ENCODE data around the gene RAD54L. TPM values are rescaled to one million over a fixed set of nuclear protein-coding genes. Genes with fewer than 3 reads are reported as not detected.

The RAD54L gene
- total RNA-seq, 1 experiment from 2014 or later = 44.8 TPM

- no peak overlapping the region for H3K4me2 ChIP-seq
- no peaks in the 10 kb centered on the region for H3K9me2 ChIP-seq (ENCODE audit: insufficient read depth)
- H3K79me2 ChIP-seq (ENCODE audit: low read depth) = no peaks in the 10 kb centered on the region
- POLR2A ChIA-PET (ENCODE audit: unreplicated experiment) = interaction anchor here (0.5 to 0.6 kb wide), 2 partner anchors 13 to 728 kb away, joined by 7 to 15 read pairs; no protein-coding TSS in a partner anchor
- no peak for DNase-seq
- peaks cover 8% of the 10 kb centered on the region; the same call in 1 of the 2 replicates for H3K4me1 ChIP-seq (replicated peaks; ENCODE audit: insufficient read depth)
- TF ChIP-seq EZH2 (IDR thresholded peaks at IDR 0.05; ENCODE audit: low read depth) (no peak), CTCF (conservative IDR thresholded peaks at IDR 0.05) (no peak)
- no TSS peak for BruUV-seq (replicated peaks)
- H2AFZ ChIP-seq = no peak overlapping the region; the same call in 1 of the 2 replicates
- H3K27ac ChIP-seq = no peak overlapping the region
- H3F3A ChIP-seq (ENCODE audit: insufficient read depth, low read depth) = peaks cover 3% of the 10 kb centered on the region; the same call in 1 of the 2 replicates
- no peaks in the 10 kb centered on the region for H4K20me1 ChIP-seq (ENCODE audit: insufficient read depth)
- no peaks in the 10 kb centered on the region for H3K36me3 ChIP-seq (ENCODE audit: low read depth)
- H3K9me3 ChIP-seq (ENCODE audit: insufficient read depth, low read depth) = no peaks in the 10 kb centered on the region
- CTCF ChIA-PET = interaction anchor here (1.8 kb wide), 1 partner anchor 13 kb away, joined by 6 read pairs; no protein-coding TSS in a partner anchor
- intact Hi-C loops (cut with micrococcal nuclease; ENCODE audit: unreplicated experiment) = no loop called here
- no peaks in the 10 kb centered on the region for H3K27me3 ChIP-seq (ENCODE audit: insufficient read depth, low read depth)
- H3K4me3 ChIP-seq = no peak overlapping the region
These were observed 37.0 kb upstream of the RAD54L start for GRCh38 chr1:46210561-46210960.

GRCh38 chr1:46211051-46211450 is 36.5 kb upstream of the RAD54L start:
- TF ChIP-seq CTCF (conservative IDR thresholded peaks at IDR 0.05) (no peak), EZH2 (IDR thresholded peaks at IDR 0.05; ENCODE audit: low read depth) (no peak)
- Histone ChIP-seq H4K20me1 (ENCODE audit: insufficient read depth) (no peaks in the 10 kb centered on the region), H3K4me1 (replicated peaks; ENCODE audit: insufficient read depth) (peaks cover 8% of the 10 kb centered on the region; the same call in 1 of the 2 replicates), H3K27ac (no peak overlapping the region), H3K36me3 (ENCODE audit: low read depth) (no peaks in the 10 kb centered on the region), H3F3A (ENCODE audit: insufficient read depth, low read depth) (peaks cover 3% of the 10 kb centered on the region; the same call in 1 of the 2 replicates), H3K9me3 (ENCODE audit: insufficient read depth, low read depth) (no peaks in the 10 kb centered on the region), H3K27me3 (ENCODE audit: insufficient read depth, low read depth) (no peaks in the 10 kb centered on the region), H3K4me2 (no peak overlapping the region), H3K4me3 (no peak overlapping the region), H3K79me2 (ENCODE audit: low read depth) (no peaks in the 10 kb centered on the region), H3K9me2 (ENCODE audit: insufficient read depth) (no peaks in the 10 kb centered on the region), H2AFZ (no peak overlapping the region; the same call in 1 of the 2 replicates)
- BruUV-seq (replicated peaks) = no TSS peak
- intact Hi-C loops (cut with micrococcal nuclease; ENCODE audit: unreplicated experiment) = no loop called here
- POLR2A ChIA-PET (ENCODE audit: unreplicated experiment) = interaction anchor here (0.6 kb wide), 1 partner anchor 12 kb away, joined by 7 read pairs; no protein-coding TSS in a partner anchor
- CTCF ChIA-PET = interaction anchor here (1.8 kb wide), 1 partner anchor 12 kb away, joined by 6 read pairs; no protein-coding TSS in a partner anchor
- no peak for DNase-seq

- no peak overlapping the region for H3K4me2 ChIP-seq
- DNase-seq = no peak
- H3K79me2 ChIP-seq (ENCODE audit: low read depth) = no peaks in the 10 kb centered on the region
- TF ChIP-seq CTCF (conservative IDR thresholded peaks at IDR 0.05) (no peak), EZH2 (IDR thresholded peaks at IDR 0.05; ENCODE audit: low read depth) (no peak)
- H3K9me3 ChIP-seq (ENCODE audit: insufficient read depth, low read depth) = no peaks in the 10 kb centered on the region
- no peaks in the 10 kb centered on the region for H3K36me3 ChIP-seq (ENCODE audit: low read depth)
- H3K27ac ChIP-seq = no peak overlapping the region
- peaks cover 7% of the 10 kb centered on the region; the same call in 1 of the 2 replicates for H3K4me1 ChIP-seq (replicated peaks; ENCODE audit: insufficient read depth)
- H2AFZ ChIP-seq = no peak overlapping the region
- H3K27me3 ChIP-seq (ENCODE audit: insufficient read depth, low read depth) = no peaks in the 10 kb centered on the region
- CTCF ChIA-PET = no interaction called here
- H3F3A ChIP-seq (ENCODE audit: insufficient read depth, low read depth) = peaks cover 3% of the 10 kb centered on the region; the same call in 1 of the 2 replicates
- H4K20me1 ChIP-seq (ENCODE audit: insufficient read depth) = no peaks in the 10 kb centered on the region
- no TSS peak for BruUV-seq (replicated peaks)
- POLR2A ChIA-PET (ENCODE audit: unreplicated experiment) = no interaction called here
- intact Hi-C loops (cut with micrococcal nuclease; ENCODE audit: unreplicated experiment) = no loop called here
- H3K9me2 ChIP-seq (ENCODE audit: insufficient read depth) = no peaks in the 10 kb centered on the region
- H3K4me3 ChIP-seq = no peak overlapping the region
These were observed 32.1 kb upstream of the RAD54L start for GRCh38 chr1:46215504-46215903.

All from PC-9 (cell line).